KBM-7 (cell line): ENCODE data around the gene TRIM73.
"Not testable (repeated sequence)": the region's sequence is repeated elsewhere in the genome, so short reads cannot be mapped to it uniquely, and the experiment has no call there.

ENCODE experiments used
- DNase-seq: peaks from one replicate; pipeline ENCODE4 v3.0.0-alpha.2; 2015
- in situ Hi-C: fragments of 300-500 bp; cut with MboI; formaldehyde crosslinking; loops from 2 replicates; pipeline ENCODE4 v1.14.3; 2020; ENCODE audit warnings: low sequenced_read_pairs, low pct_unique_long_range_greater_than_20kb, mixed read lengths

TRIM73 gene

DNA sequence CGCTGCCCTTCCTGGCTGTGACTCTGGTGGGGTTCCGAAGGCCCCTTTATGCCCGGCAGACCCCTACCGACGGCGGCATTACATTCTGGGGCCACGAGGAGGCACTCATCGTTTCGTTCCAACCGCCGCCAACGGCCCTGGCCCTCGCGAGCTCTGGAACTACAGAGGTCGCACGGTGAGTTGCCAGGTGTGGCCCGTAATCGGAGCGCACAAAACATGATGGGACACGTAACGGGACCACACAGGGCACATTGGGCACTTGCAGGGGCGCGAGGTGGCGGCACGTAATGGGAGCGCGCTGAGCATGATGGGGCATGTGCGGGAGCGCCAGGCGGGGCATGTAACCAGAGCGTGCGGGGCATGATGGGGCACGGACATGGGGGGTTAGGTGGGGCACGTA lies at the start of gene TRIM73:
Gene TRIM73, plus strand, starts transcription at position 301 of the 400 bp plus-strand sequence. CDS start 3,305 bp downstream, outside the sequence.
- DNase-seq, in situ Hi-C loops: not testable (repeated sequence)

- in situ Hi-C loops = not testable (repeated sequence)
- peak; percentile 15 for DNase-seq
Measured at GRCh38 chr7:75358671-75359541, 36.5 kb upstream of the TRIM73 start.

GRCh38 chr7:75359542-75359848 lies 35.9 kb upstream of the TRIM73 start:
- DNase-seq, in situ Hi-C loops: not testable (repeated sequence)

- DNase-seq, in situ Hi-C loops: not testable (repeated sequence)
Measured at GRCh38 chr7:75364079-75364478, 31.4 kb upstream of the TRIM73 start.

DNA sequence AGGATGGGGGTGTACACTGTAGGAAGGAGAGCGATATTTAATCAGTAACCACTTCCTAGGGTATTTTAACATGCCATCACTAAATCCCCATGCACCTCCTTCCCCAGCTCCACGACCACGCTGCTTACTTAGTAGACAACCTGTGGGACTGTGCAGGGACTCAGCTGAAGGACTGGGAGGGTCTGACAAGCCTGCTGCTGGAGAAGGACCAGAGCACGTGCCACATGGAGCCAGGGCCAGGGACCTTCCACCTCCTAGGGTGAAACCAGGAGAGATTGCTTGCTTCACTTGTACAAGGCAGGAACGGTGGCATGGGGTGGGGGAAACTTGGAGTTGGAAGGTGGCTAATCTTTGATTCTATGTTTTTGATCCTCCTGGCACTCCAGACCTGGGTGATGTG lies 28.8 kb upstream of the TRIM73 start:
- in situ Hi-C loops = not testable (repeated sequence)

DNA sequence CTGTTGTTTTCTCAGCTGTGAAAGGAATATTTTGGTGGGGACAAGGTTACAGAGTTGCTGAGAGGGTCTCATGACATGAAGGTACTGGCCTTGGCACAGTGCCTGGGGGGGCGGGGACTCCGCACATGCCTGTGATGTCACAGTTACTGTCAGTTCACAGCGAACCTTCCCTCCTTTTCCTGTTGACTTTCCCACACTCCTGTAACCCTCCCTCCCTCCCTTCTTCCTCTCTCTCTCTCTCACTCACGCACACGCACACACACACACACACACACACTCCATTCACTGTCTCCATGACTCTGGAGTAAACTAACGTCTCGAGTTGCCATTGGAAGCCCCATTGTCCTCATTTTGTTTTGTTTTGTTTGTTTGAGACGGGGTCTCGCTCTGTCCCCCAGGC lies 28.1 kb upstream of the TRIM73 start:
- in situ Hi-C loops, DNase-seq: not testable (repeated sequence)

More for the DNA sequence above, 28.8 kb upstream of the TRIM73 start:
- not testable (repeated sequence) for DNase-seq

DNA sequence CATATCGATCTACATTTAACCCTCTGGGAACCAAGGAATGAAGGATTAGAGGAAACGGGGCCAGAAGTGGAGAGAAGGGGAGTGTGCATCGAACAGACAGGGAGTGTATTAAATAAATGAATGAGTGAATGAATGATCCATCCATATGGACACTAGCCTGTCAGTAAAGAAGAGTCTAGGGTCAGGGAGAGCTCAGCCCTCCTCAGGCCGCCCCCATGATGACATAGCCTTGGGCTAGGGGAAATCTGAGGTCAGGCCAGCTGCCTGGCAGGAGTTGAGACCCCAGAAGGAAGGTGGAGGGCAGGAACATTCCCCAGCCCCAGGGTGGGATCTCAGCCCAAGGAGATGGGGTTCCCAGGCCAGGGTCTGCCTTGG lies 21.3 kb upstream of the TRIM73 start:
- DNase-seq, in situ Hi-C loops: not testable (repeated sequence)

DNA sequence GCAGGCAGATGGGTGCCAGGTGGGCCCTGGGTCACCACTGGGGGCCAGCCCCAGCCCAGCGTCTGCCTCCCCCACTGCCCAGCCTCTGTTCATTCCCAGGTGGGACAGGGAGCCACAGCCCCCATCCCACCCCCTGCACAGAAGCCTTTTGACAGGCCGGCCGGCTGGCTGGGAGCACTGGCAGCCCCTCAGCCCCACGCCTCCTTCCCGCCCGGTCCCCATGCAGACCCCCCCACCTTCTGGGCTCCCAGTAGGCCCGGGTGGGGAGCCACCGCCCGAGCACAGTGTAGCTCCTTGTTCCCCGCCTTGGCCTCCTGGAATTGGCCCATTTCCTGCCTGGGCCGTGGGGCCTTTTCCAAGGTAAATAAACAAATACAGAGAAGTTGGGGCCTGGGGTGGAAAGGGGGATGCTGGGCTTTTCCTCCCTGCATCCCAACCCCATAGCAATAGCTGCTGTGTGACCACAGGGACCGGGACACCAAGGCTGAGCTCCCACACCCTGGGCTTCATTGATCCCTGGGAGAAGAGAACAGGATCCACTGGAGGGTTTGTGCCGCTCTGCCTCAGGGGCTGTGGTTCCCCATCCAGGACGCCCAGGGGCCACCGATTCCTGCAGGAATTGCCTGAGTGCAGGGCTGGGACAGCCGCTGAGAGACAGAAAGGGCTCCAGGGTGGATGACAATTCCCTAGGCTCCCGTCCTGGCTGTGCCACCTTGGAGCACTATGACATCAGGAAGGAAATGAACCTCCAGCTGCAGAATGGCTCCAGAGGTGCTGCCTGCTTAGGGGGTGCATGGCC lies 20.7 kb upstream of the TRIM73 start:
- not testable (repeated sequence) for DNase-seq

DNA sequence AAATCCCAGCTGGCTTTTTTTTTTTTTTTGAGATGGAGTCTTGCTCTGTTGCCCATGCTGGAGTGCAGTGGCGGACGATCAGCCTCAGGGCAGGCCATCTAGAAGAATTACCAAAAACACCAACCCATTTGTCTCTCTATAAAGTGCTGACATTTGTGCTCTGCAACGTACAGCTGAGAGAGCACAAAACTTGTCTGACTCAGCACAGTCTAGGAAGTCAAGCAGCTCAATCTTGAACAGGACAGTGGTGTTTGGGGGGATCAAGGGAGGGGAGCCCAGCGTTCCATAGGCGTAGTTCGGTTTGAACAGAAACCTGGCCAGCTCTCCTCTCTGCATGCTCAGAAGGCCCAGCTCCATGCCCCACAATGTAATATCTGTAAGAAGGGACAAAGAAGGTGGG lies 2.2 kb upstream of the TRIM73 start:
- DNase-seq, in situ Hi-C loops: not testable (repeated sequence)

More for the DNA sequence above, 20.7 kb upstream of the TRIM73 start:
- in situ Hi-C loops = not testable (repeated sequence)

- in situ Hi-C loops, DNase-seq: not testable (repeated sequence)
Measured at GRCh38 chr7:75397865-75398264, 2.4 kb downstream of the TRIM73 start.

GRCh38 chr7:75398771-75399700 lies 3.6 kb downstream of the TRIM73 start:
- in situ Hi-C loops, DNase-seq: not testable (repeated sequence)

GRCh38 chr7:75400575-75400974 lies 5.1 kb downstream of the TRIM73 start:
- in situ Hi-C loops, DNase-seq: not testable (repeated sequence)

- DNase-seq, in situ Hi-C loops: not testable (repeated sequence)
Measured at GRCh38 chr7:75403455-75404443, 8.3 kb downstream of the TRIM73 start.

- in situ Hi-C loops, DNase-seq: not testable (repeated sequence)
Measured at GRCh38 chr7:75404663-75405062, 9.2 kb downstream of the TRIM73 start.

DNA sequence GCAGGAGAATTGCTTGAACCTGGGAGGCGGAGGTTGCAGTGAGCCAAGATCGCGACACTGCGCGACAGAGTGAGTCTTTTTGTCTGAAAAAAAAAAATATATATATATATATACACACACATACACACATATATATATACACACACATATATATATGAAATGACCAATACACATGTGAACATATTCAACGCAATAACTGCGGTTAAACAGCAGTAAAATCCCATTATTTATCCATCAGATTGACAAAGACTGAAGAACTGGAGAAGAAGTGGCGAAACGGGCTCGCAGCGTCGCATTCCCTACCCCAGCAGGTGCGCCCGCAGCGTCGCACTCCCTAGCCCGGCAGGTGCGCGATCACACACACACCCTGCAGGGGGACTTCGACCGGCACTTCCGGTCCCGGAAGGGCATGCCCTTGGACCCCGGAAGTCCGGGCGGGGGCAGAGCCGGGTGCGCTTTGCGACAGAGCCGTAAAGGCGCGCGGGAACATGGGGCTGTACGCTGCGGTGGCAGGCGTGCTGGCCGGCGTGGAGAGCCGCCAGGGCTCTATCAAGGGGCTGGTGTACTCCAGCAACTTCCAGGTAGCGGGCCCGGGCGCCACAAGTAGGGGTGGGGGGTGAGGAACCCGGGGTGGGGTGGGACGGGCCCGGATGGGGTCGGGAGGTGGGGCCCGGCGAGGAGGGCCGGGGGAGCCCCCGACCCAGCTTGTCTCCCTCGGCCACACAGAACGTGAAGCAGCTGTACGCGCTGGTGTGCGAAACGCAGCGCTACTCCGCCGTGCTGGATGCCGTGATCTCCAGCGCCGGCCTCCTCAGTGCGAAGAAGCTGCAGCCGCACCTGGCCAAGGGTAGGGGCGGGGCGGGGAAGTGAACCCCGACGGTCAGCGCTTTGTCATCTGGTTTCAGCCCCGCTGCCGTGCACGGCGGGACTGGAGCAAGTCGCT lies 14.7 kb downstream of the TRIM73 start:
- in situ Hi-C loops, DNase-seq: not testable (repeated sequence)

- DNase-seq, in situ Hi-C loops: not testable (repeated sequence)
Measured at GRCh38 chr7:75410823-75411173, 15.4 kb downstream of the TRIM73 start.

DNA sequence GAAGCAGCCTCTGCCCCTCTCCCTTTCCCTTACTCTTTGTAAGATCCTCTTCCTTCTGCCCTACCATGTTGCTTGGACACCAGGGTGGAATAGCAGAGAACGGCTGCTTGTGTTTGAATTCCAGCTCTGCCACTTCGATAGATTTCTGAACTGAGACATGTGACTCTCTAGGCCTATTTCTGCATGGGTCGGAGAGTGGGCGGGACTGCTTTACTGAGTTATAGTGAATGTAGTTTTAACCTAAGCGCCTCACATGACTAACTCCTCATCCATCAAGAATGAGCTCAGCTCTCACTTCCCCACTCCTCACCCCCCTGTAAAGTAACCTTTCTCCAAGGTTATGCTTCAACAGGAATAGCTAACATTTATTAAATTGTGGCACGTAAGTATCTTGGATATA lies 18.8 kb downstream of the TRIM73 start:
- in situ Hi-C loops, DNase-seq: not testable (repeated sequence)
